Testis (tissue), 3 donors: ENCODE measurements around the gene HOXB7. TPM values are rescaled to one million over a fixed set of nuclear protein-coding genes. Genes with fewer than 3 reads are reported as not detected.

Experiments used
- DNase-seq: peaks from one replicate; pipeline ENCODE4 v3.0.0-alpha.2; 2019
- H3K27ac ChIP-seq, 2 donors: fragments of 200-600 bp; sonication (generic); one replicate each; pipeline ENCODE4 v1.5.1; 2019
- H3K27me3 ChIP-seq: fragments of 200-600 bp; sonication (generic); one replicate; pipeline ENCODE4 v1.5.1; 2019
- H3K36me3 ChIP-seq: fragments of 200-600 bp; sonication (generic); one replicate; pipeline ENCODE4 v1.5.1; 2017; ENCODE audit warnings: low read depth; ENCODE audit errors: missing control alignments
- H3K4me1 ChIP-seq: fragments of 200-600 bp; sonication (generic); one replicate; pipeline ENCODE4 v1.5.1; 2019
- H3K4me3 ChIP-seq, 2 donors: fragments of 200-600 bp; sonication (generic); one replicate each; pipeline ENCODE4 v1.5.1; 2017 to 2019
- H3K9me3 ChIP-seq: fragments of 200-600 bp; sonication (generic); one replicate; pipeline ENCODE4 v1.5.1; 2017
- POLR2A ChIP-seq: fragments of 450-650 bp; IDR thresholded peaks from one replicate; pipeline ENCODE4 v1.6.1; 2017; ENCODE audit warnings: antibody characterized with exemption, mild to moderate bottlenecking, moderate library complexity
- WGBS, 2 donors: methylation state at CpG; one replicate each; pipeline ENCODE4 v1.1.5; 2018; 5-methylcytosine and 5-hydroxymethylcytosine counted together
- intact Hi-C: fragments of 100-400 bp; cut with DNase I; formaldehyde crosslinking; loops from one replicate; pipeline ENCODE4 v1.15.1; 2023; ENCODE audit warnings: low total_unique reads
- polyA plus RNA-seq: library from polyadenylated mRNA; stranded (reverse); fragments of 350-450 nt; fragmentation: Illumina TruSeq; extraction: RNeasy Lipid Tissue Mini Kit (QIAGEN cat#74804); gene quantifications from one replicate; pipeline ENCODE4 v1.2.3, GENCODE V29; 2014; ENCODE audit warnings: low read depth, low replicate concordance; ENCODE audit not compliant: insufficient read depth
- total RNA-seq, 2 donors: library from RNA; depleted of rRNA; stranded (reverse); fragments of >200 nt; gene quantifications; one replicate each; pipeline ENCODE4 v1.2.3, GENCODE V29; 2016
- TF ChIP-seq, protein P1 (sequence below), 3 experiments: fragments of 450-650 bp in 2 of 3; fragments of 200-600 bp in 1 of 3; sonication (generic) in 1 of 3; IDR thresholded peaks; one replicate each; pipeline ENCODE4 v1.5.1; 2016 to 2019; ENCODE audit warnings: antibody characterized with exemption in 3 of 3, mild to moderate bottlenecking in 2 of 3, moderate library complexity in 1 of 3

Gene HOXB7
- total and polyA plus RNA-seq, 3 donors from 2014 or later = 2.8 to 4.4 (median 3.2) TPM

DNA sequence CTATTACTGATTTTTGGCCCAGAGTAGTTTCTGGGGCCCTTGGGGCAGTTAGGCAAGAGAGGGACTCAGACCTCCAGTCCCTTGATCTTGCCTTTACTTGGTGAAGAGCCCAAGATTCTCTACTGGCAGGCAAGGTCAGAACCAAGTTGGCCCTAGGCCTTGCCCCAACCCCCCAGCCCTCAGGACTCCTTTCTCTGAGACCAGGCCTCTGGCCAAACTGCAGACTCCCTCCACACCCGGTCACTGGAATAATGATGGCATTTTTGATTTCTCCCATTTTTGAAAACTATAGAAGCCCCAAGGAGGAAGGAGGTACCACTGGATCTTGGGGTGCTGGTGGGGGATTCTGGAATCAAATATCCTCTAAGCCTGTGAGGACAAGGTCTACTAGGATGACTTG is 33.3 kb upstream of the HOXB7 start:
- Histone ChIP-seq H3K4me1 (peaks cover 7% of the 10 kb centered on the region), H3K27me3 (no peaks in the 10 kb centered on the region), H3K36me3 (no peaks in the 10 kb centered on the region), H3K4me3 (no peak overlapping the region), H3K9me3 (no peaks in the 10 kb centered on the region), H3K27ac (no peak overlapping the region)
- no peak for TF ChIP-seq POLR2A
- TF ChIP-seq, protein P1, sequence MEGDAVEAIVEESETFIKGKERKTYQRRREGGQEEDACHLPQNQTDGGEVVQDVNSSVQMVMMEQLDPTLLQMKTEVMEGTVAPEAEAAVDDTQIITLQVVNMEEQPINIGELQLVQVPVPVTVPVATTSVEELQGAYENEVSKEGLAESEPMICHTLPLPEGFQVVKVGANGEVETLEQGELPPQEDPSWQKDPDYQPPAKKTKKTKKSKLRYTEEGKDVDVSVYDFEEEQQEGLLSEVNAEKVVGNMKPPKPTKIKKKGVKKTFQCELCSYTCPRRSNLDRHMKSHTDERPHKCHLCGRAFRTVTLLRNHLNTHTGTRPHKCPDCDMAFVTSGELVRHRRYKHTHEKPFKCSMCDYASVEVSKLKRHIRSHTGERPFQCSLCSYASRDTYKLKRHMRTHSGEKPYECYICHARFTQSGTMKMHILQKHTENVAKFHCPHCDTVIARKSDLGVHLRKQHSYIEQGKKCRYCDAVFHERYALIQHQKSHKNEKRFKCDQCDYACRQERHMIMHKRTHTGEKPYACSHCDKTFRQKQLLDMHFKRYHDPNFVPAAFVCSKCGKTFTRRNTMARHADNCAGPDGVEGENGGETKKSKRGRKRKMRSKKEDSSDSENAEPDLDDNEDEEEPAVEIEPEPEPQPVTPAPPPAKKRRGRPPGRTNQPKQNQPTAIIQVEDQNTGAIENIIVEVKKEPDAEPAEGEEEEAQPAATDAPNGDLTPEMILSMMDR (IDR thresholded peaks at IDR 0.05) = no peak
- DNase-seq = no peak
- WGBS, 2 donors = 94% methylated on average over 1 of the region's 1 CpG; no CpG with 5 or more reads in 1 of the 2 donors
- intact Hi-C loops = no loop called here

GRCh38 chr17:48643697-48644012 is 32.8 kb upstream of the HOXB7 start:
- no peak for DNase-seq
- Histone ChIP-seq H3K9me3 (no peaks in the 10 kb centered on the region), H3K27ac (no peak overlapping the region), H3K36me3 (no peaks in the 10 kb centered on the region), H3K27me3 (no peaks in the 10 kb centered on the region), H3K4me1 (peaks cover 7% of the 10 kb centered on the region), H3K4me3 (no peak overlapping the region)
- no peak for TF ChIP-seq POLR2A
- TF ChIP-seq, protein P1 (IDR thresholded peaks at IDR 0.05) = no peak
- intact Hi-C loops = no loop called here

DNA sequence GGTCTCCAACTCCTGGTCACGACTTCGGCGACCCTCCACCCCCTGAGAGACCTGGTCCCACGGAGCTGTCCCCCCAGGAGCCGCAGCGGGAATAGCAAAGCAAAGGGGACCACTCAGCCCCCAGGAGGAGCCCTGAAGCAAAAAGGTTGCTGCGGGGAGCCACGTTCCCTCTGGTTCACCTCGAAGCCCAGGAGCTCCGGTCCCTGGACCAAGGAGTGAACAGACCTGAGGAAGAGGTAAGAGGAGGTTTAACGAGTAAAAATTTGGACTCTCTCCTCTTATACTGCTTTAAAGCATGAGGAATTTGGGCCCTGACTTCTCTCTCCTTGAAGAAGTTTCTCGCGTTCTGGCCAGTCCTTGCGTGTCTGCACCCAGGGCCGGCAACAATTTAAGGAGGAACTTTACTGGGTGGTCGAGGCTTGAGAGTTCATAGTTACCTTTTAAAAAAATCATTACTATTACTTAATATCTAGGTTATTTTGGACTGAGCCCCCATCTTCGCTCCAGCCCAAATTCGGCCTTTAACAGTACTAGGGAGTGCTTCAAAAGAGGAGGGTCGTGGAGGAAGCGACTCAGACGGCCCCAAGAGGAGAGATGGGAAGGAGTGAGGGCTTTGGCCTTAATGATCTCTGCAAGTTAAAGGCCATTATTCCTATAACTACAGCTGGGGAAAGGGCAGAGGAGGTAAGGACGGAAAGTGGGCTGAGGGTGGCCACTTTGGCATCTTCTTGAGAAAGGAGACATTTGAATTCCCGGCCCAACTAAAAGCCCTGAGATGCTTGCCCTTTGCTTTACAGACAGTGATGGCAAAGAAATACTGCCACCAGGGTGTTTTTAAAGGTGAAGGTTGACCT is 32.3 kb upstream of the HOXB7 start:
- H3K36me3 ChIP-seq = no peaks in the 10 kb centered on the region
- 29 to 40% methylated on average over 12 to 23 of the region's 23 CpGs for WGBS, 2 donors
- H3K9me3 ChIP-seq = no peaks in the 10 kb centered on the region
- no peaks in the 10 kb centered on the region for H3K27me3 ChIP-seq
- intact Hi-C loops = no loop called here
- peaks cover 7% of the 10 kb centered on the region for H3K4me1 ChIP-seq
- no peak for DNase-seq
- no peak overlapping the region for H3K27ac ChIP-seq
- TF ChIP-seq, protein P1 (IDR thresholded peaks at IDR 0.05) = no peak
- no peak for TF ChIP-seq POLR2A
- no peak overlapping the region for H3K4me3 ChIP-seq

DNA sequence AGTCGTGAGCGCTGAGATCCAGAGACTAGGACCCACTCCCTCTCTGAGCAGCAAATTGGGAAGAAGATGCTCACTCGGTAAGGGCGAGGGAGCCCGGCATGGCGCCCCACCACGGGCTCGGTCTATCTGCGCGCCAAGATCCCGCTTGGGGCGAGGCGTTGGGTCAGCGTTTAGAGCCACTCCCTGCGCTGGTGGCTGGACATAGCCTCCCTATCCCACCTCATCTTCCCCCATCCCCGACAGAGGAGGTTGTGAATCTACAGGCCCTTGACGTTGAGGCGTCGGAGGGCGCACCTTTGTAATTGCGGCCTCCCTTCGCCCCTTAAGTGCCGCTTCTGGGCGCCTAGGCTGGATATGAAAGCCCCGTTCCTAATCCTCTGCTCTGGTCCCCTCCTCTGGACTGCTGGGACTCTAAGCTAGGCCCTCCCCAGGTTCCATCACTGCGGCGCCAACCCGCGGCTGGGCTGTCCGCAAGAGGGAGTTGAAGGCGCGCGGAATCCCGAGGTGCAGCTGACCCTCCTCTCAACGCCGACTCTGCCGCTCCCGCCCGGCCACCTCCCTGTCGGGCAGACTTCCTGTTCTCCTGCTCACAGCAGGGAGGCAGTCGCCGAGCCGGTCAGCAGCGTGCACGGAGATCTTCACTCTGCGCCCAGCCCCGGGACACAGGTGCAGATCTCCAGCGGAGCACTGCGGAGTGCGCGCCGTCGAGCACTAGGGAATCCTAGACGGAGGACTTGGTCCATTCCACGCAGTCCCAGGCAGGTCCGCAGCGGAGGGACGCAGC is 31.4 kb upstream of the HOXB7 start:
- no peak for DNase-seq
- WGBS, 2 donors = 0 to 5% methylated on average over 19 to 58 of the region's 58 CpGs
- Histone ChIP-seq H3K4me1 (peaks cover 2% of the 10 kb centered on the region), H3K36me3 (no peaks in the 10 kb centered on the region), H3K27ac (no peak overlapping the region), H3K9me3 (no peaks in the 10 kb centered on the region), H3K4me3 (no peak overlapping the region), H3K27me3 (no peaks in the 10 kb centered on the region)
- no peak for TF ChIP-seq POLR2A
- TF ChIP-seq, protein P1 (IDR thresholded peaks at IDR 0.05) = no peak
- intact Hi-C loops = no loop called here
